Suprapubic skin (tissue), 3 donors: ENCODE results near the gene CTNNA2.

Source experiments
- CTCF ChIP-seq, 2 donors: fragments of 200-600 bp in 1 of 2; fragments of 450-650 bp in 1 of 2; sonication (generic) in 1 of 2; IDR thresholded peaks; one replicate each; pipeline ENCODE4 v1.5.1; 2016 to 2019; ENCODE audit warnings: antibody characterized with exemption in 2 of 2, mild to moderate bottlenecking in 1 of 2, moderate library complexity in 1 of 2
- POLR2A ChIP-seq, 2 donors: fragments of 450-650 bp; IDR thresholded peaks; one replicate each; pipeline ENCODE4 v1.6.1; 2017; ENCODE audit warnings: antibody characterized with exemption in 2 of 2, mild to moderate bottlenecking in 2 of 2, moderate library complexity in 2 of 2

GRCh38 chr2:79944205-79944604 lies 431.4 kb downstream of the CTNNA2 start:
- TF ChIP-seq POLR2A (IDR thresholded peaks at IDR 0.05), result no peak
- TF ChIP-seq CTCF (IDR thresholded peaks at IDR 0.05), result no peak
